Thyroid gland (tissue), 4 donors: ENCODE measurements around the gene MGAT5.

ENCODE experiments used
- CTCF ChIP-seq, 6 experiments: fragments of 200-600 bp in 3 of 6; fragments of 450-650 bp in 3 of 6; sonication (generic) in 3 of 6; IDR thresholded peaks; one replicate each; pipeline ENCODE4 v1.5.1; 2016 to 2019; ENCODE audit warnings: antibody characterized with exemption in 6 of 6, mild to moderate bottlenecking in 2 of 6, inconsistent platforms in 1 of 6, moderate library complexity in 1 of 6
- POLR2A ChIP-seq, 2 donors: fragments of 450-650 bp; IDR thresholded peaks; one replicate each; pipeline ENCODE4 v1.6.1; 2017; ENCODE audit warnings: antibody characterized with exemption in 2 of 2, mild to moderate bottlenecking in 2 of 2, moderate library complexity in 1 of 2

DNA sequence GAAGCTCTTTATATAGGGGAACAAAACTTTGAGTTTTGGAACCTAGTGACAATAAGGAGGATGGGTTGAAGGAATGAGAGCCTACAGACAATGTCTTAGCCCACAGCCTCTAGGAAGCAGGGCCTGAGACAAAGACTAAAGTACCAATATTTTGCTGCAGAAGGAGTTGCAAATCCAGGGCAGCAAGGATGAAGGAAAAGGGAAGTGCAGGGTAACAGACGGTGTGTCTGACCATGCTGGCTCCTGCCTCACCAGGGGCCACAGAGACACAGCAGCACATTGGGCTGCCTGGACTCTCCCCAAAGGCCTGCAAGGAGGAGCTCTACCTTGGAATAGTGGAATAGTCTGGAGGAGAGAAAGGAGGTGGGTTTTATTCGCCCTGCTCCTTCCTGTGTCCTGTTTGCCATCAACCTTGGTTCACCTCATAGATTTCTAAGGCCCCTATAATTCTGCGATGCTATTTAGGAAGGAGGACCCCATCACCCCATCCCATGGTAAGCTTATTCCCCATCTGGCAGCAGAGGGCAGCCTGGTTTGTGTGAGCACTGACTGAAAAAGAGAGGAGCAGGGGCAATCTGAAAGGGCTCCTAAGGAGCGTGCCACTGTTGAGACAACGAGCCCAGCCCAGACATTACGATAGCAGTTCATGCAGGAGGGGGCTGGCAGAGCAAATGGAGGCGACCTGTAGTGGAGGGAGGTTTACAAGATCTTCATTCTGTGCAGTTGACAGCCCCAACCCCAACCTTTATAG is 143.4 kb downstream of the MGAT5 start:
- TF ChIP-seq CTCF (IDR thresholded peaks at IDR 0.05), result no peak
- TF ChIP-seq POLR2A (IDR thresholded peaks at IDR 0.05), result no peak
